ENCODE results near the gene PHACTR3. TPM values are rescaled to one million over a fixed set of nuclear protein-coding genes. Genes with fewer than 3 reads are reported as not detected.

PHACTR3 gene
- total RNA-seq, 1 experiment from 2014 or later = not detected

DNA sequence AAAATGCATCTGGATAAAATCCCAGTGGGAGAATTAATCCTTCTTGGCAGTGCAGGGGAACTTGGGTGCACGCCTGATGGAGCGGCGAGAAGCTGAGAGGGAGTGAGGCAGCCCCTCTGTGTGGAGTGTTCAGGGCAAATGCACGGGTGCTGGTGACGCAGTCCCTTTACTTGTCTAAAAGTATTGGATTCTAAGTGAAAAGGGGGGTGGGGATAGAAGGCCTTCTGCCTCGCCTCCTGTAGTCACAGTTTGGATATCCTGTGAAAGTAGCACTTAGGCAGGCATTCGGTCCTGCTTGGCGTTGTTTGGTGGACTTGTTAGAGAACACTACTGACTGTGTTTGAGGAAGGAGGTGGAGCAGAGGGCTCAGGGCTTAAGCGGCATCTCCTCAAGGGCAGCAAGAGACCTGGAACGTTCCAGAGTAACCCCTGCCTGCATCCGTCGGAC is 39.3 kb downstream of the PHACTR3 start:
- ATAC-seq (no peak), DNase-seq (ENCODE audit: low read depth, low spot score) (no peak)
- Histone ChIP-seq H3K4me1 (ENCODE audit: control insufficient read depth in 1 of 2, insufficient read depth in 2 of 2, low read length in 2 of 2) (no peaks in the 10 kb centered on the region), H3K79me2 (ENCODE audit: insufficient read depth, low read length) (no peaks in the 10 kb centered on the region), H4K20me1 (ENCODE audit: insufficient read depth) (no peaks in the 10 kb centered on the region), H3K27me3 (ENCODE audit: insufficient read depth, low read length) (peaks cover 34% of the 10 kb centered on the region), H3K36me3 (ENCODE audit: control insufficient read depth in 1 of 2, insufficient read depth in 2 of 2, low read length in 2 of 2) (no peaks in the 10 kb centered on the region), H3K9me2 (ENCODE audit: insufficient read depth) (no peaks in the 10 kb centered on the region), H3K9ac (ENCODE audit: low read length) (no peak overlapping the region), H3K4me2 (ENCODE audit: low read length) (no peak overlapping the region), H3K4me3 (replicated peaks in 1 of 2; ENCODE audit: low read depth in 1 of 2, low read length in 2 of 2) (no peak overlapping the region), H2AFZ (ENCODE audit: low read depth, low read length, poor library complexity, severe bottlenecking) (no peak overlapping the region), H3K9me3 (ENCODE audit: control insufficient read depth in 1 of 2, insufficient read depth in 1 of 2, low read depth in 1 of 2, low read length in 2 of 2) (no peaks in the 10 kb centered on the region), H3K27ac (ENCODE audit: low read depth, low read length) (no peak overlapping the region)
- BruUV-seq (replicated peaks) = no TSS peak
- TF ChIP-seq POLR2AphosphoS5 (IDR thresholded peaks at IDR 0.05; ENCODE audit: low read depth, low read length) (no peak), ELF1 (IDR thresholded peaks at IDR 0.05; ENCODE audit: borderline replicate concordance, low read depth) (no peak), POLR2A (IDR thresholded peaks at IDR 0.05; ENCODE audit: borderline replicate concordance, extremely low read depth, insufficient read depth, insufficient read length) (no peak), YY1 (IDR thresholded peaks at IDR 0.05; ENCODE audit: extremely low read depth, insufficient replicate concordance, low read depth, low read length) (no peak), EGR1 (IDR thresholded peaks at IDR 0.05; ENCODE audit: low read depth) (no peak), JUND (IDR thresholded peaks at IDR 0.05) (no peak), SIN3A (IDR thresholded peaks at IDR 0.05; ENCODE audit: low read depth) (no peak), EZH2phosphoT487 (IDR thresholded peaks at IDR 0.05; ENCODE audit: borderline replicate concordance) (no peak), ZNF274 (IDR thresholded peaks at IDR 0.05; ENCODE audit: low read depth, low read length) (no peak), RAD21 (IDR thresholded peaks at IDR 0.05; ENCODE audit: low read depth) (no peak), ZFX (IDR thresholded peaks at IDR 0.05) (no peak), EZH2 (IDR thresholded peaks at IDR 0.05) (no peak)
- TF ChIP-seq, protein P1, sequence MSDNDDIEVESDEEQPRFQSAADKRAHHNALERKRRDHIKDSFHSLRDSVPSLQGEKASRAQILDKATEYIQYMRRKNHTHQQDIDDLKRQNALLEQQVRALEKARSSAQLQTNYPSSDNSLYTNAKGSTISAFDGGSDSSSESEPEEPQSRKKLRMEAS (IDR thresholded peaks at IDR 0.05) = no peak
- TF ChIP-seq, protein P2, sequence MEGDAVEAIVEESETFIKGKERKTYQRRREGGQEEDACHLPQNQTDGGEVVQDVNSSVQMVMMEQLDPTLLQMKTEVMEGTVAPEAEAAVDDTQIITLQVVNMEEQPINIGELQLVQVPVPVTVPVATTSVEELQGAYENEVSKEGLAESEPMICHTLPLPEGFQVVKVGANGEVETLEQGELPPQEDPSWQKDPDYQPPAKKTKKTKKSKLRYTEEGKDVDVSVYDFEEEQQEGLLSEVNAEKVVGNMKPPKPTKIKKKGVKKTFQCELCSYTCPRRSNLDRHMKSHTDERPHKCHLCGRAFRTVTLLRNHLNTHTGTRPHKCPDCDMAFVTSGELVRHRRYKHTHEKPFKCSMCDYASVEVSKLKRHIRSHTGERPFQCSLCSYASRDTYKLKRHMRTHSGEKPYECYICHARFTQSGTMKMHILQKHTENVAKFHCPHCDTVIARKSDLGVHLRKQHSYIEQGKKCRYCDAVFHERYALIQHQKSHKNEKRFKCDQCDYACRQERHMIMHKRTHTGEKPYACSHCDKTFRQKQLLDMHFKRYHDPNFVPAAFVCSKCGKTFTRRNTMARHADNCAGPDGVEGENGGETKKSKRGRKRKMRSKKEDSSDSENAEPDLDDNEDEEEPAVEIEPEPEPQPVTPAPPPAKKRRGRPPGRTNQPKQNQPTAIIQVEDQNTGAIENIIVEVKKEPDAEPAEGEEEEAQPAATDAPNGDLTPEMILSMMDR (IDR thresholded peaks at IDR 0.05 in 2 of 3, conservative IDR thresholded peaks at IDR 0.05 in 1 of 3; ENCODE audit: borderline replicate concordance in 1 of 3, insufficient read depth in 1 of 3, low read depth in 2 of 3, low read length in 2 of 3) = no peak
- TF ChIP-seq, protein P3, sequence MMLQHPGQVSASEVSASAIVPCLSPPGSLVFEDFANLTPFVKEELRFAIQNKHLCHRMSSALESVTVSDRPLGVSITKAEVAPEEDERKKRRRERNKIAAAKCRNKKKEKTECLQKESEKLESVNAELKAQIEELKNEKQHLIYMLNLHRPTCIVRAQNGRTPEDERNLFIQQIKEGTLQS (IDR thresholded peaks at IDR 0.05) = no peak
- POLR2A ChIA-PET = no interaction called here
- CTCF ChIA-PET = no interaction called here
- RAD21 ChIA-PET (ENCODE audit: low non-redundant PET in 1 of 2, low total read pairs in 2 of 2, uncharacterized antibody in 2 of 2, unreplicated experiment in 2 of 2) = no interaction called here
- intact Hi-C loops (cut with micrococcal nuclease) = loop anchor here (2.0 kb wide), 1 partner anchor 45 kb away; no protein-coding TSS in a partner anchor

Data from HCT116 (cell line).